ENCODE measurements around the gene DPH5.
"Not testable (repeated sequence)": the region's sequence is repeated elsewhere in the genome, so short reads cannot be mapped to it uniquely, and the experiment has no call there.

DNA sequence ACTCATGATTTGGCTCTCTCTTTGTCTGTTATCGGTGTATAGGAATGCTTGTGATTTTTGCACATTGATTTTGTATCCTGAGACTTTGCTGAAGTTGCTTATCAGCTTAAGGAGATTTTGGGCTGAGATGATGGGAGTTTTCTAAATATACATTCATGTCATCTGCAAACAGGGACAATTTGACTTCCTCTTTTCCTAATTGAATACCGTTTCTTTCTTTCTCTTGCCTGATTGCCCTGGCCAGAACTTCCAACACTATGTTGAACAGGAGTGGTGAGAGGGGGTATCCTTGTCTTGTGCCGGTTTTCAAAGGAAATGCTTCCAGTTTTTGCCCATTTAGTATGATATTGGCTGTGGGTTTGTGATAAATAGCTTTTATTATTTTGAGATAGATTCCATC is 79.5 kb downstream of the DPH5 start:
- TF ChIP-seq ZFP3 (CRISPR knock-in tag; IDR thresholded peaks at IDR 0.05); CSRNP3 (CRISPR knock-in tag; IDR thresholded peaks at IDR 0.05); ESRRG (CRISPR knock-in tag; IDR thresholded peaks at IDR 0.05); RARB (CRISPR knock-in tag; IDR thresholded peaks at IDR 0.05); ARNTL (CRISPR knock-in tag; IDR thresholded peaks at IDR 0.05; ENCODE audit: borderline replicate concordance, low read depth); TCF4 (CRISPR knock-in tag; IDR thresholded peaks at IDR 0.05; ENCODE audit: borderline replicate concordance): not testable (repeated sequence)
- TF ChIP-seq, protein P1, sequence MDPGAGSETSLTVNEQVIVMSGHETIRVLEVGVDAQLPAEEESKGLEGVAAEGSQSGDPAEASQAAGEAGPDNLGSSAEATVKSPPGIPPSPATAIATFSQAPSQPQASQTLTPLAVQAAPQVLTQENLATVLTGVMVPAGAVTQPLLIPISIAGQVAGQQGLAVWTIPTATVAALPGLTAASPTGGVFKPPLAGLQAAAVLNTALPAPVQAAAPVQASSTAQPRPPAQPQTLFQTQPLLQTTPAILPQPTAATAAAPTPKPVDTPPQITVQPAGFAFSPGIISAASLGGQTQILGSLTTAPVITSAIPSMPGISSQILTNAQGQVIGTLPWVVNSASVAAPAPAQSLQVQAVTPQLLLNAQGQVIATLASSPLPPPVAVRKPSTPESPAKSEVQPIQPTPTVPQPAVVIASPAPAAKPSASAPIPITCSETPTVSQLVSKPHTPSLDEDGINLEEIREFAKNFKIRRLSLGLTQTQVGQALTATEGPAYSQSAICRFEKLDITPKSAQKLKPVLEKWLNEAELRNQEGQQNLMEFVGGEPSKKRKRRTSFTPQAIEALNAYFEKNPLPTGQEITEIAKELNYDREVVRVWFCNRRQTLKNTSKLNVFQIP (CRISPR knock-in tag; IDR thresholded peaks at IDR 0.05; ENCODE audit: borderline replicate concordance, low read depth): not testable (repeated sequence)

All from SK-N-SH treated with all-trans-retinoic acid at 6 μM for 48 hours (cell line).